ENCODE results near the gene GRIP2.

Gene GRIP2

DNA sequence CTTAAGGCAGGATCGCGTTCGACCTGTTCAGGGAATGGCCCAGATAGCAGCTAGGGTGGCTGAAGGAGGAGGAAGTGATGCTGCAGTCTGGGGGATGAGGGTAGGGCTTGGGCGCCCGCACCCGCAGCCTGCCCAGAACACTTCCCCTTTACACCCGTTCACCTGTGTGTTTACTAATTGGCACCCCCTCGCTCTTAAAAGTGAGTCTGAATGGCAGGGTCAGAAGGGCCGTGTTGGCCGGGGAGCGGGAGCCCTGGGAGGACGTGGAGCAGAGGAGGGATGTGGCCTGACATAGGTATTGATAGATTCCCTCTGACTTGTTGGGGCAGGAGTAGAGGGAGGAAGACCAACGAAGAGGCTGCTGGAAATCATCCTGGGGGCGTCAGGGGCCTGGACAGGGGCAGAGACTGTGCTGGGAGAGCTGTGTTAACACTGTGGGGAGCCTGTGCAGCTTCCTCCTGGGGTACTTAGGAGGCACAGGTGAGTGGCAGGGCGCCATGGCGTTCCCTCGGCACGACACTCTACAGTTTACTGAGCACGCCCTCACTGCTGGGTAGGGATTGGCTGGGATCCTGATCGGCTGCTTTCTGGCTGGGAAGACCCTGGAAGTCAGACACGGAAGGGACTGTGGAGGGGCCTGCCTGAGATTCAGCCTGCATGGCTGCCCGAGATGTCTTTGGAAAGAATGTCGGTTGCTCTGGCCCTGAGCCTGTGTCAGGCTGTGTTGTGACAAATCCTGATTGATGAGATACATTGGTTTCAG is 86.1 kb downstream of the GRIP2 start:
- H3K27ac ChIP-seq (ENCODE audit: low read depth, low read length): peak overlapping the region; percentile 44

DNA sequence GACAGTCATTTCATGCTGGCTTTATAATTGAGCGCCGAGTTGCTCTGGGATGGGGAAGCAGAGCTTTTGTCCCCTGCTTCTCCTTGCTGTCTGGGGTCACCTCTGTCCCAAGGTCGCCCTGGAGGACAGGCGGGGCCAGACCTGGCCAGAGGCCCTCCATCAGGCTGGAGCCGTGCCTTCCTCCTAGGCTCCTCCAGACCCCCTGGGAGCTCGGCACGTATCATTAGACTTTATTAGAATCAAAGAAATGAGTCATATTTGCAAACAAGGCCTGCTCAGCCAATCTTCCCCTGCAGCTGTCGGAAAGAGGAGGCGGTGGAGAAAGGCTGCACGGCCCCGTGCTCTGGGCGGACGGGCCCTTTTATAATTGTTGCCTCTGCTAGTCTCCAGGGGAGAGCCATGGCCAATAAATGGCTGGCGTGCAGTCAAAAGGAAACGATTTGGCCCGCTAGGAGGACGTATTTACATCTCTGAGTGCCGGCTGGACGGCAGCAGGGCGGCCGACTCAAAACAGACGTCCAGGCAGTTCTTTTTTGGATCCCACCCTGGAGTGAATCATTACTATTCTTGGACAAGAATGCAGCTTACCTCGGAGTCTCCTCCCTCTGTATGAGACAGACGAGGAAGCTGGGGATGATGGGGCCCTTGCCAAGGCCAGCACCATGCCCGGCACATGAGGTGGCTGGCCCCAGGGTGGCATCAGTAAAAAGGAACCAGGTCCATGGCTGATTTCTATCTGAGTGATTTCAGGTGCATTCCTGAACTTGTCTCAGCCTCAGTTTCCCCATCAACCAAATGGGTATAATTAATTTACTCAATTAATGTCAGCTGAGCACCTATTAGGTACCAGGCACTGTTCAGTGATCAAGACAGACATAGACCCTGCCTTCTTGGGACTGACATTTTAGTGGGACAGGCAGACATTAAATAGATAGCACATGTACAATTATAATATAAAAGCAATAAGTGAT is 87.1 kb downstream of the GRIP2 start:
- Histone ChIP-seq H3K27ac (ENCODE audit: low read depth, low read length) (peak overlapping the region; percentile 44), H2AFZ (ENCODE audit: low read depth, low read length, severe bottlenecking) (no peak overlapping the region), H3K4me3 (ENCODE audit: insufficient read depth, low read length, poor library complexity, severe bottlenecking) (no peak overlapping the region), H3K9me2 (replicated peaks; ENCODE audit: insufficient read depth, low read length) (no peaks in the 10 kb centered on the region), H3K9ac (ENCODE audit: low read length) (no peak overlapping the region), H3K4me2 (ENCODE audit: low read depth, low read length, poor library complexity, severe bottlenecking) (no peak overlapping the region), H3K27me3 (ENCODE audit: low read length) (no peaks in the 10 kb centered on the region), H3K36me3 (ENCODE audit: low read length) (peaks cover 4% of the 10 kb centered on the region; the same call in 1 of the 2 replicates), H3F3A (ENCODE audit: insufficient read depth) (no peaks in the 10 kb centered on the region), H3K9me3 (ENCODE audit: insufficient read depth, low read length) (no peaks in the 10 kb centered on the region), H4K20me1 (ENCODE audit: low read depth, low read length) (no peaks in the 10 kb centered on the region), H3K79me2 (ENCODE audit: insufficient read depth, low read length) (no peaks in the 10 kb centered on the region)
- no peak for TF ChIP-seq CTCF (IDR thresholded peaks at IDR 0.05; ENCODE audit: insufficient read depth, low read length, poor library complexity, severe bottlenecking)
- no peak for TF ChIP-seq EZH2phosphoT487 (conservative IDR thresholded peaks at IDR 0.05; ENCODE audit: low read length)

More for the DNA sequence above, 86.1 kb downstream of the GRIP2 start:
- H3K9me3 ChIP-seq (ENCODE audit: insufficient read depth, low read length): no peaks in the 10 kb centered on the region
- no peak overlapping the region for H3K4me2 ChIP-seq (ENCODE audit: low read depth, low read length, poor library complexity, severe bottlenecking)
- H2AFZ ChIP-seq (ENCODE audit: low read depth, low read length, severe bottlenecking): no peak overlapping the region
- TF ChIP-seq CTCF (IDR thresholded peaks at IDR 0.05; ENCODE audit: insufficient read depth, low read length, poor library complexity, severe bottlenecking): no peak
- no peak for TF ChIP-seq EZH2phosphoT487 (conservative IDR thresholded peaks at IDR 0.05; ENCODE audit: low read length)
- no peaks in the 10 kb centered on the region for H3K79me2 ChIP-seq (ENCODE audit: insufficient read depth, low read length)
- no peak overlapping the region for H3K9ac ChIP-seq (ENCODE audit: low read length)
- H3K27me3 ChIP-seq (ENCODE audit: low read length): no peaks in the 10 kb centered on the region
- H3F3A ChIP-seq (ENCODE audit: insufficient read depth): no peaks in the 10 kb centered on the region
- H4K20me1 ChIP-seq (ENCODE audit: low read depth, low read length): no peaks in the 10 kb centered on the region
- no peak overlapping the region for H3K4me3 ChIP-seq (ENCODE audit: insufficient read depth, low read length, poor library complexity, severe bottlenecking)
- H3K9me2 ChIP-seq (replicated peaks; ENCODE audit: insufficient read depth, low read length): no peaks in the 10 kb centered on the region
- no peaks in the 10 kb centered on the region for H3K36me3 ChIP-seq (ENCODE audit: low read length)

DNA sequence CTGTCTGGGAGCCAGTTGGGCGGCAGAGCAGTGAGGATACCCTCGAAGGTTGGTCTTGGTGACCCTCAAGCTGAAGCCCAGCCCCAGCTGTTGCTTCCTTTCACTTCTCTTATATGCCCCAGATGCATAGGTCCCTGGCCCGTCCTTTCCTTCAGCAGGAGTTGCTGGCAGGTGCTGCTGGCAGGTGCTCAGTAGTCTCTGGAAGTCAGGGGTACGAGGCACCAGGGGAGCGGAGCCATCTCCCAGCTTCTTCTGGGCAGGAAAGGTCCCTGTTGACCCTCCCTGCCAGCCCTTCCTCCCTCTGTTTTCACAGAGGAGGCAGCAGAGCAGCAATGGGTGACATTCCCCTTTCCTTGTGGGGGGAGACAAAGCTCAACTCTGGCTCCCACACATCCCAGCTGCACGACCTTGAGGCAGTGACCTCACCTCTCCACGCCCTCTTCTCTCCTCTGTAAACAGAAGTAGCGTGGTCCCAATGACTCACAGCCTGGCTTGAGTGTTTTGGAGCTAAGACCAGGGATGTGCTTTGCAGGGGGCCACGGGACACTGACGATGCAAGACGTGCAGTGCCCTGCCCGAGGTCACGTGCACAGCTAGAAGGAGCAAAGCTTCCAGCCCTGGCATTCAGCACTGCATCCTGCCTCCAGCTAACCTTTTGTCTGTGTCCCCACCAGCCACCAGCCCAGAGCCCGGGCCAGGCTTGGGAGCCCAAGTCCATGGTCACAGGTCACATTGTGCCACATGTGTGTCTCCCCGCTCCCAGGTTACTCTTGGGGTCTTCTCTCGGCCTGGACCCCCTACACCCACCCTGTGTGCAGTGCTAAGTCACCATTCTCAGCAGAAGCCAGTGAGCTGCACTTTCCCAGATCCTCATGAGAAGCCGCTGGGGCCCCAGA is 88.0 kb downstream of the GRIP2 start:
- H3K4me2 ChIP-seq (ENCODE audit: low read depth, low read length, poor library complexity, severe bottlenecking): no peak overlapping the region
- H3K79me2 ChIP-seq (ENCODE audit: insufficient read depth, low read length): no peaks in the 10 kb centered on the region
- H4K20me1 ChIP-seq (ENCODE audit: low read depth, low read length): no peaks in the 10 kb centered on the region
- no peaks in the 10 kb centered on the region for H3K9me2 ChIP-seq (replicated peaks; ENCODE audit: insufficient read depth, low read length)
- H3K4me3 ChIP-seq (ENCODE audit: insufficient read depth, low read length, poor library complexity, severe bottlenecking): no peak overlapping the region
- no peak overlapping the region for H2AFZ ChIP-seq (ENCODE audit: low read depth, low read length, severe bottlenecking)
- H3K27me3 ChIP-seq (ENCODE audit: low read length): no peaks in the 10 kb centered on the region
- H3K9me3 ChIP-seq (ENCODE audit: insufficient read depth, low read length): no peaks in the 10 kb centered on the region
- TF ChIP-seq EZH2phosphoT487 (conservative IDR thresholded peaks at IDR 0.05; ENCODE audit: low read length) (no peak), CTCF (IDR thresholded peaks at IDR 0.05; ENCODE audit: insufficient read depth, low read length, poor library complexity, severe bottlenecking) (no peak)
- no peak overlapping the region for H3K27ac ChIP-seq (ENCODE audit: low read depth, low read length)
- H3K36me3 ChIP-seq (ENCODE audit: low read length): peaks cover 12% of the 10 kb centered on the region
- H3K9ac ChIP-seq (ENCODE audit: low read length): no peak overlapping the region
- no peaks in the 10 kb centered on the region for H3F3A ChIP-seq (ENCODE audit: insufficient read depth)

All from SU-DHL-6 (cell line).